Keratinocyte (primary cell): ENCODE data around the gene TARS3. TPM values are rescaled to one million over a fixed set of nuclear protein-coding genes. Genes with fewer than 3 reads are reported as not detected.

Experiments
- DNase-seq: peaks from one replicate; pipeline ENCODE4 v3.0.0-alpha.2; 2011; ENCODE audit warnings: low read depth, missing footprints, low spot score
- FAIRE-seq: peaks from 2 replicates; lab custom pipeline; 2011; peaks lifted over from hg19 to GRCh38; lab: Jason Lieb, UNC
- H2AFZ ChIP-seq: 2 replicates; pipeline ENCODE4 v1.6.0; 2012; ENCODE audit warnings: low read length, control low read depth, inconsistent platforms; ENCODE audit not compliant: control insufficient read depth
- H3K27ac ChIP-seq: 2 replicates; pipeline ENCODE4 v1.5.1; 2011; ENCODE audit warnings: low read length; ENCODE audit not compliant: control insufficient read depth, insufficient read depth
- H3K27me3 ChIP-seq: 3 replicates; pipeline ENCODE4 v1.6.0; 2011; ENCODE audit warnings: low read length; ENCODE audit not compliant: control insufficient read depth, insufficient read depth; ENCODE audit errors: extremely low read depth
- H3K36me3 ChIP-seq, 2 experiments: 2 replicates in 1 of 2; 3 replicates in 1 of 2; pipeline ENCODE4 v1.5.1; 2011; ENCODE audit warnings: low read length in 2 of 2, mild to moderate bottlenecking in 1 of 2; ENCODE audit not compliant: control insufficient read depth in 2 of 2, insufficient read depth in 2 of 2; ENCODE audit errors: extremely low read depth in 1 of 2
- H3K4me1 ChIP-seq: 3 replicates; pipeline ENCODE4 v1.5.1; 2011; ENCODE audit warnings: low read length; ENCODE audit not compliant: control insufficient read depth, insufficient read depth; ENCODE audit errors: extremely low read depth
- H3K4me2 ChIP-seq: 3 replicates; pipeline ENCODE4 v1.6.0; 2011; ENCODE audit warnings: low read depth, low read length; ENCODE audit not compliant: control insufficient read depth, insufficient read depth; ENCODE audit errors: extremely low read depth
- H3K4me3 ChIP-seq, 3 experiments: fragments of 200-600 bp in 1 of 3; sonication (generic) in 1 of 3; 2 replicates in 2 of 3; 3 replicates in 1 of 3; pipeline ENCODE4 v1.5.1; 2011 to 2016; ENCODE audit warnings: low read length in 3 of 3, mild to moderate bottlenecking in 3 of 3, control low read depth in 2 of 3, inconsistent platforms in 1 of 3, low read depth in 1 of 3, mixed read lengths in 1 of 3, mixed run types in 1 of 3, moderate library complexity in 1 of 3; ENCODE audit not compliant: control insufficient read depth in 2 of 3, insufficient read depth in 2 of 3; ENCODE audit errors: extremely low read depth in 1 of 3
- H3K79me2 ChIP-seq: 2 replicates; pipeline ENCODE4 v1.6.0; 2012; ENCODE audit warnings: low read length; ENCODE audit not compliant: control insufficient read depth, insufficient read depth
- H3K9ac ChIP-seq: 3 replicates; pipeline ENCODE4 v1.6.0; 2011; ENCODE audit warnings: low read length; ENCODE audit not compliant: control insufficient read depth, insufficient read depth; ENCODE audit errors: extremely low read depth
- H3K9me1 ChIP-seq: 3 replicates; pipeline ENCODE4 v1.6.0; 2011; ENCODE audit warnings: low read length; ENCODE audit not compliant: control insufficient read depth, insufficient read depth; ENCODE audit errors: extremely low read depth
- H3K9me3 ChIP-seq: 2 replicates; pipeline ENCODE4 v1.5.1; 2012; ENCODE audit warnings: low read depth, low read length; ENCODE audit not compliant: control insufficient read depth
- H4K20me1 ChIP-seq: 3 replicates; pipeline ENCODE4 v1.6.0; 2011; ENCODE audit warnings: low read length; ENCODE audit not compliant: control insufficient read depth, insufficient read depth; ENCODE audit errors: extremely low read depth
- CTCF ChIP-seq, 3 experiments: IDR thresholded peaks in 1 of 3; conservative IDR thresholded peaks in 1 of 3; optimal IDR thresholded peaks in 1 of 3; 2 replicates in 2 of 3; 3 replicates in 1 of 3; pipeline versions ENCODE3 to v1.5.1; 2011; ENCODE audit warnings: low read length in 3 of 3, mild to moderate bottlenecking in 3 of 3, moderate library complexity in 2 of 3, control low read depth in 1 of 3, inconsistent platforms in 1 of 3; ENCODE audit not compliant: insufficient read depth in 2 of 3; ENCODE audit errors: extremely low read depth in 1 of 3
- EZH2 ChIP-seq: IDR thresholded peaks from one replicate; pipeline ENCODE4 v1.6.1; 2012; ENCODE audit warnings: inconsistent platforms, mild to moderate bottlenecking, low read length, moderate library complexity
- dilution Hi-C: fragments of 300-500 bp; cut with MboI; formaldehyde crosslinking; loops from one replicate; pipeline ENCODE4 v1.7.0; 2020; ENCODE audit warnings: low sequenced_read_pairs; ENCODE audit not compliant: extremely low pct_ligation_motif_present
- polyA minus RNA-seq, 3 experiments: library from RNA; depleted of rRNA, polyadenylated mRNA; stranded (reverse); fragments of >200 nt; gene quantifications; 1 replicate in 1 of 3; 2 replicates in 1 of 3; 3 replicates in 1 of 3; pipeline ENCODE4 v1.2.3, GENCODE V29; 2011
- polyA plus RNA-seq, 5 experiments: library from polyadenylated mRNA; depleted of rRNA in 3 of 5; stranded (reverse) in 3 of 5; stranded (forward) in 1 of 5; unstranded in 1 of 5; fragments of >200 nt; gene quantifications; 1 replicate in 1 of 5; 2 replicates in 3 of 5; 3 replicates in 1 of 5; pipeline versions ENCODE4 v1.2.1 to v1.2.3, GENCODE V29; 2011 to 2012; ENCODE audit warnings: missing spikeins in 2 of 5, low read depth in 1 of 5, low replicate concordance in 1 of 5

TARS3 gene
- polyA plus RNA-seq (2.8 to 3.9 TPM (median 3.0 TPM) in 3 replicates), polyA minus RNA-seq (1.7 to 5.3 TPM (median 2.0 TPM) in 3 replicates)
- polyA plus RNA-seq (2011; ENCODE audit: low read depth): 11.3 TPM
- polyA plus RNA-seq (2011; cell fraction: cytosol; rRNA removed): 1.9 and 2.8 TPM in 2 replicates
- 3.7 and 5.9 TPM in 2 replicates for polyA plus RNA-seq (2011; cell fraction: nucleus; rRNA removed)
- 4.2 and 4.4 TPM in 2 replicates for polyA plus RNA-seq (2012; ENCODE audit: low replicate concordance)
- polyA minus RNA-seq (2011; cell fraction: cytosol; rRNA and poly(A)+ RNA removed): 3.3 TPM
- 3.8 and 5.0 TPM in 2 replicates for polyA minus RNA-seq (2011; cell fraction: nucleus; rRNA and poly(A)+ RNA removed)

GRCh38 chr15:101723874-101724674 lies at the start of gene TARS3:
TARS3 (minus strand) TSS chr15:101724473; CDS start chr15:101724387, 86 bp downstream.
- H3K27me3 ChIP-seq: no peaks in the 10 kb centered on the region
- H4K20me1 ChIP-seq: no peaks in the 10 kb centered on the region
- peak within 1 kb of the TSS; percentile 78 for H3K9ac ChIP-seq
- DNase-seq (peak; percentile 52), FAIRE-seq (no peak)
- no peaks in the 10 kb centered on the region for H3K9me1 ChIP-seq
- no peaks in the 10 kb centered on the region for H3K79me2 ChIP-seq
- peak within 1 kb of the TSS; percentile 44 for H3K27ac ChIP-seq
- H3K4me1 ChIP-seq: peaks cover 5% of the 10 kb centered on the region
- peak within 1 kb of the TSS; percentile 96 for H2AFZ ChIP-seq
- dilution Hi-C loops: no loop called here
- H3K4me3 ChIP-seq: peak within 1 kb of the TSS; percentile 56 to 84 (median 72)
- peaks cover 5 to 12% of the 10 kb centered on the region in 2 experiments for H3K36me3 ChIP-seq
- TF ChIP-seq CTCF (optimal IDR thresholded peaks at IDR 0.05 in 1 of 3, IDR thresholded peaks at IDR 0.05 in 1 of 3, conservative IDR thresholded peaks at IDR 0.05 in 1 of 3; ENCODE audit: extremely low read depth in 1 of 3, insufficient read depth in 2 of 3, low read length in 3 of 3) (peak in 1 of 3 experiments; percentile 40), EZH2 (no peak)
- H3K9me3 ChIP-seq: no peaks in the 10 kb centered on the region
- H3K4me2 ChIP-seq: peak within 1 kb of the TSS; percentile 77

GRCh38 chr15:101773496-101774100 lies 49.3 kb upstream of the TARS3 start:
- no peaks in the 10 kb centered on the region for H3K9me3 ChIP-seq
- dilution Hi-C loops: no loop called here
- DNase-seq: no peak
- H4K20me1 ChIP-seq: no peaks in the 10 kb centered on the region
- no peak overlapping the region for H3K4me2 ChIP-seq
- no peaks in the 10 kb centered on the region for H3K4me1 ChIP-seq
- H3K27ac ChIP-seq: no peak overlapping the region
- H2AFZ ChIP-seq: no peak overlapping the region
- H3K9ac ChIP-seq: no peak overlapping the region
- TF ChIP-seq EZH2: no peak
- TF ChIP-seq CTCF (optimal IDR thresholded peaks at IDR 0.05 in 1 of 3, IDR thresholded peaks at IDR 0.05 in 1 of 3, conservative IDR thresholded peaks at IDR 0.05 in 1 of 3; ENCODE audit: extremely low read depth in 1 of 3, insufficient read depth in 2 of 3, low read length in 3 of 3): peak; percentile 33 to 68 (median 33)
- no peaks in the 10 kb centered on the region for H3K79me2 ChIP-seq
- peaks cover 3% of the 10 kb centered on the region for H3K27me3 ChIP-seq
- no peak overlapping the region for H3K4me3 ChIP-seq
- no peak for FAIRE-seq
- H3K9me1 ChIP-seq: no peaks in the 10 kb centered on the region
- H3K36me3 ChIP-seq: no peaks in the 10 kb centered on the region
